ENCODE data around the gene LSM14A.

Gene LSM14A

GRCh38 chr19:34254046-34254697, 81.9 kb downstream of the LSM14A start, which contains the start of gene GARRE1 (continued):
- TF ChIP-seq ZNF701 (tag by site-specific recombination; IDR thresholded peaks at IDR 0.05) (no peak), ZNF645 (tag by site-specific recombination; IDR thresholded peaks at IDR 0.05) (no peak), ZNF2 (tag by site-specific recombination; IDR thresholded peaks at IDR 0.05) (peak; percentile 69; the same call in 1 of the 2 replicates), ZBTB1 (tag by site-specific recombination; IDR thresholded peaks at IDR 0.05) (peak; percentile 99), ZNF214 (tag by site-specific recombination; IDR thresholded peaks at IDR 0.05; ENCODE audit: borderline replicate concordance) (no peak), ZSCAN23 (tag by site-specific recombination; IDR thresholded peaks at IDR 0.05) (no peak), ZFHX2 (tag by site-specific recombination; conservative IDR thresholded peaks at IDR 0.05) (peak; percentile 68), PRDM2 (tag by site-specific recombination; IDR thresholded peaks at IDR 0.05; ENCODE audit: borderline replicate concordance) (no peak), ZNF624 (tag by site-specific recombination; IDR thresholded peaks at IDR 0.05) (no peak), ZNF146 (tag by site-specific recombination; IDR thresholded peaks at IDR 0.05) (no peak), ZNF707 (tag by site-specific recombination; IDR thresholded peaks at IDR 0.05) (no peak), KLF10 (tag by site-specific recombination; IDR thresholded peaks at IDR 0.05) (peak; percentile 93), ZNF16 (tag by site-specific recombination; IDR thresholded peaks at IDR 0.05; ENCODE audit: low read depth) (peak; percentile 7; the same call in 1 of the 2 replicates), ZNF404 (tag by site-specific recombination; IDR thresholded peaks at IDR 0.05) (no peak), YY1 (tag by site-specific recombination; IDR thresholded peaks at IDR 0.05) (peak; percentile 66), ZBTB26 (tag by site-specific recombination; optimal IDR thresholded peaks at IDR 0.05) (peak; percentile 48), SP3 (tag by site-specific recombination; IDR thresholded peaks at IDR 0.05) (peak; percentile 81), ZBTB11 (tag by site-specific recombination; conservative IDR thresholded peaks at IDR 0.05; ENCODE audit: low read depth) (peak; percentile 89), ZNF26 (tag by site-specific recombination; IDR thresholded peaks at IDR 0.05) (no peak), TCF7L2 (IDR thresholded peaks at IDR 0.05; ENCODE audit: borderline replicate concordance, low read depth, low read length) (no peak), ZFP3 (tag by site-specific recombination; IDR thresholded peaks at IDR 0.05; ENCODE audit: low read depth) (no peak), ZNF280D (tag by site-specific recombination; IDR thresholded peaks at IDR 0.05) (no peak)
